SK-N-SH treated with all-trans-retinoic acid at 6 μM for 48 hours (cell line): ENCODE data around the gene MEX3B.
A peak's percentile ranks its signal among the peaks of the same experiment; 100 is the strongest.

Experiments
- ATAC-seq: fragments of 200-7000 bp; cut with Tn5 transposase; 3 replicates; pipeline ENCODE4 v1.9.1; 2020; ENCODE audit warnings: mild to moderate bottlenecking, moderate library complexity
- BACH2 ChIP-seq: fragments of 250-450 bp; sonication (Bioruptor Pico); IDR thresholded peaks from 2 replicates; pipeline ENCODE4 v1.9.0; 2021; ENCODE audit warnings: mild to moderate bottlenecking, borderline replicate concordance
- CREB5 ChIP-seq: fragments of 250-450 bp; sonication (Bioruptor Pico); IDR thresholded peaks from 2 replicates; pipeline ENCODE4 v1.5.1; 2020; ENCODE audit warnings: low read depth, mild to moderate bottlenecking, moderate library complexity
- CSDC2 ChIP-seq: fragments of 250-450 bp; sonication (Bioruptor Pico); IDR thresholded peaks from 2 replicates; pipeline ENCODE4 v1.5.0; 2020; ENCODE audit warnings: mild to moderate bottlenecking, moderate library complexity
- CSRNP3 ChIP-seq: fragments of 250-450 bp; sonication (Bioruptor Pico); IDR thresholded peaks from 2 replicates; pipeline ENCODE4 v1.5.1; 2021; ENCODE audit warnings: mild to moderate bottlenecking, moderate library complexity
- ESRRG ChIP-seq: fragments of 250-450 bp; sonication (Bioruptor Pico); IDR thresholded peaks from 2 replicates; pipeline ENCODE4 v1.6.1; 2021; ENCODE audit warnings: mild to moderate bottlenecking
- GLIS3 ChIP-seq: fragments of 250-450 bp; sonication (Bioruptor Pico); IDR thresholded peaks from 2 replicates; pipeline ENCODE4 v1.5.0; 2020; ENCODE audit warnings: mild to moderate bottlenecking, moderate library complexity
- ISL1 ChIP-seq: fragments of 250-450 bp; sonication (Bioruptor Pico); IDR thresholded peaks from 2 replicates; pipeline ENCODE4 v2.1.2; 2022; ENCODE audit warnings: mild to moderate bottlenecking, moderate library complexity
- OSR1 ChIP-seq: fragments of 250-450 bp; sonication (Bioruptor Pico); IDR thresholded peaks from 2 replicates; pipeline ENCODE4 v1.8.0; 2022; ENCODE audit warnings: moderate library complexity, mild to moderate bottlenecking, inconsistent platforms
- PPARA ChIP-seq: fragments of 250-450 bp; sonication (Bioruptor Pico); IDR thresholded peaks from 2 replicates; pipeline ENCODE4 v1.5.0; 2020; ENCODE audit warnings: mild to moderate bottlenecking, borderline replicate concordance
- RARB ChIP-seq: fragments of 250-450 bp; sonication (Bioruptor Pico); IDR thresholded peaks from 2 replicates; pipeline ENCODE4 v1.8.0; 2021; ENCODE audit warnings: mild to moderate bottlenecking, moderate library complexity
- SNAI2 ChIP-seq: fragments of 250-450 bp; sonication (Bioruptor Pico); IDR thresholded peaks from 2 replicates; pipeline ENCODE4 v1.5.0; 2020; ENCODE audit warnings: mild to moderate bottlenecking, moderate library complexity
- TCF4 ChIP-seq: fragments of 250-450 bp; sonication (Bioruptor Pico); IDR thresholded peaks from 2 replicates; pipeline ENCODE4 v1.8.0; 2021; ENCODE audit warnings: mild to moderate bottlenecking, moderate library complexity, borderline replicate concordance
- TSHZ2 ChIP-seq: fragments of 250-450 bp; sonication (Bioruptor Pico); IDR thresholded peaks from 2 replicates; pipeline ENCODE4 v1.5.0; 2020; ENCODE audit warnings: mild to moderate bottlenecking, moderate library complexity
- ZC3H10 ChIP-seq: fragments of 250-450 bp; sonication (Bioruptor Pico); IDR thresholded peaks from 2 replicates; pipeline ENCODE4 v1.5.1; 2021; ENCODE audit warnings: mild to moderate bottlenecking, moderate library complexity
- ZFP3 ChIP-seq: fragments of 250-450 bp; sonication (Bioruptor Pico); IDR thresholded peaks from 2 replicates; pipeline ENCODE4 v1.5.0; 2020; ENCODE audit warnings: mild to moderate bottlenecking, moderate library complexity
- ZFP30 ChIP-seq: fragments of 450-650 bp; formaldehyde crosslinking; IDR thresholded peaks from 2 replicates; pipeline ENCODE4 v1.5.0; 2022; ENCODE audit warnings: mild to moderate bottlenecking, moderate library complexity
- ZNF70 ChIP-seq: fragments of 450-650 bp; formaldehyde crosslinking; IDR thresholded peaks from 2 replicates; pipeline ENCODE4 v1.5.0; 2020; ENCODE audit warnings: mild to moderate bottlenecking, moderate library complexity
- ZNF8 ChIP-seq: fragments of 450-650 bp; formaldehyde crosslinking; IDR thresholded peaks from 2 replicates; pipeline ENCODE4 v1.5.0; 2020; ENCODE audit warnings: mild to moderate bottlenecking, moderate library complexity

The MEX3B gene

GRCh38 chr15:82051664-82052063 is 5.8 kb upstream of the MEX3B start (continued):
- TF ChIP-seq ZFP30 (CRISPR knock-in tag), result no peak
- no peak for TF ChIP-seq RARB
- no peak for TF ChIP-seq ZC3H10 (CRISPR knock-in tag)
- TF ChIP-seq ESRRG (CRISPR knock-in tag), result no peak
- no peak for TF ChIP-seq ZNF70 (CRISPR knock-in tag)
- TF ChIP-seq TCF4 (CRISPR knock-in tag), result no peak
- TF ChIP-seq, all 23 proteins: peak for 0

- TF ChIP-seq CSDC2 (CRISPR knock-in tag) (no peak), CREB5 (CRISPR knock-in tag) (no peak), PPARA (no peak), ZFP3 (CRISPR knock-in tag) (no peak), ISL1 (CRISPR knock-in tag) (no peak), CSRNP3 (CRISPR knock-in tag) (no peak), SNAI2 (CRISPR knock-in tag) (no peak), TSHZ2 (CRISPR knock-in tag) (no peak)
- TF ChIP-seq, all 23 proteins: peak for 0
- no peak for ATAC-seq
These were observed 3.0 kb upstream of the MEX3B start for GRCh38 chr15:82048811-82049210.

GRCh38 chr15:82047453-82048400 is 1.9 kb upstream of the MEX3B start:
- TF ChIP-seq SNAI2 (CRISPR knock-in tag) (no peak), ZNF8 (no peak), ZFP30 (CRISPR knock-in tag) (no peak), ZC3H10 (CRISPR knock-in tag) (no peak), RARB (no peak), OSR1 (CRISPR knock-in tag) (no peak), CSDC2 (CRISPR knock-in tag) (no peak), ISL1 (CRISPR knock-in tag) (no peak), ZFP3 (CRISPR knock-in tag) (no peak)
- no peak for ATAC-seq

GRCh38 chr15:82046666-82047452 is 1.0 kb upstream of the MEX3B start:
- TF ChIP-seq TSHZ2 (CRISPR knock-in tag) (peak; percentile 54; the same call in 1 of the 2 replicates), GLIS3 (CRISPR knock-in tag) (0 out of 2 replicates have a peak, but pooled peaks have one; percentile 34), ZFP3 (CRISPR knock-in tag) (peak; percentile 19; the same call in 1 of the 2 replicates), BACH2 (CRISPR knock-in tag) (no peak), SNAI2 (CRISPR knock-in tag) (0 out of 2 replicates have a peak, but pooled peaks have one; percentile 58)
- ATAC-seq, result peak; percentile 43
